Activated naive CD8-positive, alpha-beta T cell treated with anti-CD3 and anti-CD28 coated beads, Interleukin-2, amount 10 ng/mL, durations not matched to agents 7 days and 5 days (primary cell): ENCODE measurements around the gene PLCH1. TPM values are rescaled to one million over a fixed set of nuclear protein-coding genes. Genes with fewer than 3 reads are reported as not detected.

Experiments used
- ATAC-seq: fragments of 150-1000 bp; cut with Tn5 transposase; one replicate; pipeline ENCODE4 v1.10.0; 2021; ENCODE audit warnings: low read depth, moderate library complexity
- POLR2A ChIA-PET: fragments of 350-600 bp; sonication (Branson Sonifier 250); formaldehyde crosslinking; loops from one replicate; lab custom pipeline; 2021; ENCODE audit warnings: antibody characterized with exemption; lab: Charles Lee
- DNase-seq: peaks from one replicate; pipeline ENCODE4 v3.0.0; 2021
- H3K27ac Mint-ChIP-seq: one replicate; pipeline ENCODE4 v1.8.0; 2022; ENCODE audit warnings: mild to moderate bottlenecking, mixed read lengths
- H3K27me3 Mint-ChIP-seq: one replicate; pipeline ENCODE4 v1.8.0; 2022; ENCODE audit warnings: mild to moderate bottlenecking, moderate library complexity, mixed read lengths
- H3K36me3 Mint-ChIP-seq: one replicate; pipeline ENCODE4 v1.8.0; 2021; ENCODE audit warnings: mild to moderate bottlenecking, mixed read lengths
- H3K4me1 Mint-ChIP-seq: one replicate; pipeline ENCODE4 v1.8.0; 2021; ENCODE audit warnings: mixed read lengths
- H3K4me3 Mint-ChIP-seq: one replicate; pipeline ENCODE4 v1.8.0; 2022; ENCODE audit warnings: mild to moderate bottlenecking, moderate library complexity, mixed read lengths
- H3K9me3 Mint-ChIP-seq: one replicate; pipeline ENCODE4 v1.8.0; 2021; ENCODE audit warnings: mixed read lengths
- total RNA-seq, 2 experiments: library from RNA; stranded (reverse); gene quantifications; one replicate each; pipeline ENCODE4 v1.2.3, GENCODE V29; 2021

PLCH1 gene
- total RNA-seq, 2 experiments from 2014 or later = 3.8 to 5.1 TPM

- H3K27ac Mint-ChIP-seq = no peak overlapping the region
- peaks cover 28% of the 10 kb centered on the region for H3K4me1 Mint-ChIP-seq
- ATAC-seq (no peak), DNase-seq (no peak)
- H3K27me3 Mint-ChIP-seq = no peaks in the 10 kb centered on the region
- H3K4me3 Mint-ChIP-seq = no peak overlapping the region
- peaks cover 26% of the 10 kb centered on the region for H3K36me3 Mint-ChIP-seq
- POLR2A ChIA-PET = no interaction called here
- peaks cover 2% of the 10 kb centered on the region for H3K9me3 Mint-ChIP-seq
Measured at GRCh38 chr3:155548195-155548594, 196.7 kb downstream of the PLCH1 start.

GRCh38 chr3:155535098-155535497 lies 209.8 kb downstream of the PLCH1 start:
- peaks cover 5% of the 10 kb centered on the region for H3K4me1 Mint-ChIP-seq
- H3K27me3 Mint-ChIP-seq = no peaks in the 10 kb centered on the region
- no peak overlapping the region for H3K27ac Mint-ChIP-seq
- no peak for ATAC-seq
- H3K4me3 Mint-ChIP-seq = no peak overlapping the region
- POLR2A ChIA-PET = interaction anchor here (1.0 kb wide), 1 partner anchor 20 kb away, joined by 3 read pairs; no protein-coding TSS in a partner anchor
- no peak for DNase-seq
- H3K9me3 Mint-ChIP-seq = peaks cover 22% of the 10 kb centered on the region
- peaks cover 48% of the 10 kb centered on the region for H3K36me3 Mint-ChIP-seq

GRCh38 chr3:155528579-155528978 lies 216.3 kb downstream of the PLCH1 start:
- peaks cover 18% of the 10 kb centered on the region for H3K36me3 Mint-ChIP-seq
- H3K9me3 Mint-ChIP-seq = peaks cover 8% of the 10 kb centered on the region
- no peak overlapping the region for H3K4me3 Mint-ChIP-seq
- H3K27me3 Mint-ChIP-seq = no peaks in the 10 kb centered on the region
- no peaks in the 10 kb centered on the region for H3K4me1 Mint-ChIP-seq
- ATAC-seq = no peak
- no peak for DNase-seq
- H3K27ac Mint-ChIP-seq = no peak overlapping the region
- POLR2A ChIA-PET = no interaction called here

GRCh38 chr3:155525324-155525833 lies 219.5 kb downstream of the PLCH1 start:
- ATAC-seq (no peak), DNase-seq (no peak)
- Mint-ChIP-seq H3K9me3 (peaks cover 1% of the 10 kb centered on the region), H3K36me3 (peaks cover 12% of the 10 kb centered on the region), H3K4me1 (peaks cover 4% of the 10 kb centered on the region), H3K4me3 (no peak overlapping the region), H3K27ac (no peak overlapping the region), H3K27me3 (no peaks in the 10 kb centered on the region)
- POLR2A ChIA-PET = no interaction called here

DNA sequence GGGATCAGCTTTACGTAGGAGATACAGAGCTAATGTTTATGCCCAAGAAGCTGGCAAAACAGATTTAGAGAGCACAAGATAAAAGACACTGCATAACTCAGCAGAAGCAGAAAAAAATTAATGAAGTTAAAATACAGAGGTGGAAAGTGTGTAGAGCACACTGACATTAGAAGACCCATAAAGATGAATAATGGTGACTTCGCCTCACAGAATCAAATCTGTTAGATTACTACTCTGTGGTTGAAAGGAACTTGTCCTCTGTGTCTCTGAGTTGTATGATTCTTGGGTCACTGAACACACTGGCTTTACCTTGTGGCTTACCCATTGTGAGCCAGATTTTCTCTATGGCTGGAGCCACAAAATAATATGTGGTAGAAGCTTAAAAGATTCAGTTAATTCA lies 224.4 kb downstream of the PLCH1 start:
- H3K4me3 Mint-ChIP-seq = no peak overlapping the region
- H3K36me3 Mint-ChIP-seq = peaks cover 12% of the 10 kb centered on the region
- H3K27me3 Mint-ChIP-seq = no peaks in the 10 kb centered on the region
- POLR2A ChIA-PET = no interaction called here
- no peak overlapping the region for H3K27ac Mint-ChIP-seq
- peaks cover 4% of the 10 kb centered on the region for H3K4me1 Mint-ChIP-seq
- peaks cover 1% of the 10 kb centered on the region for H3K9me3 Mint-ChIP-seq
- DNase-seq (no peak), ATAC-seq (no peak)

- H3K9me3 Mint-ChIP-seq = peaks cover 1% of the 10 kb centered on the region
- H3K27ac Mint-ChIP-seq = no peak overlapping the region
- no peak overlapping the region for H3K4me3 Mint-ChIP-seq
- DNase-seq (no peak), ATAC-seq (no peak)
- peaks cover 14% of the 10 kb centered on the region for H3K36me3 Mint-ChIP-seq
- no peaks in the 10 kb centered on the region for H3K27me3 Mint-ChIP-seq
- peaks cover 4% of the 10 kb centered on the region for H3K4me1 Mint-ChIP-seq
- POLR2A ChIA-PET = interaction anchor here (0.7 kb wide), 1 partner anchor 375 kb away, joined by 5 read pairs; no protein-coding TSS in a partner anchor
Measured at GRCh38 chr3:155519078-155519477, 225.8 kb downstream of the PLCH1 start.

- Mint-ChIP-seq H3K27me3 (no peaks in the 10 kb centered on the region), H3K9me3 (no peaks in the 10 kb centered on the region), H3K36me3 (peaks cover 11% of the 10 kb centered on the region), H3K27ac (no peak overlapping the region), H3K4me1 (peaks cover 4% of the 10 kb centered on the region), H3K4me3 (no peak overlapping the region)
- no peak for DNase-seq
- ATAC-seq = no peak
- POLR2A ChIA-PET = no interaction called here
Measured at GRCh38 chr3:155517903-155518302, 227.0 kb downstream of the PLCH1 start.

- Mint-ChIP-seq H3K27ac (no peak overlapping the region), H3K36me3 (peaks cover 17% of the 10 kb centered on the region)
- POLR2A ChIA-PET = no interaction called here
Measured at GRCh38 chr3:155516439-155516838, 228.4 kb downstream of the PLCH1 start.

GRCh38 chr3:155512867-155513261 lies 232.0 kb downstream of the PLCH1 start:
- Mint-ChIP-seq H3K27ac (no peak overlapping the region), H3K9me3 (peaks cover 7% of the 10 kb centered on the region), H3K36me3 (peaks cover 15% of the 10 kb centered on the region), H3K4me1 (no peaks in the 10 kb centered on the region), H3K4me3 (no peak overlapping the region), H3K27me3 (no peaks in the 10 kb centered on the region)
- ATAC-seq (no peak), DNase-seq (no peak)
- POLR2A ChIA-PET = no interaction called here

More at GRCh38 chr3:155516439-155516838, 228.4 kb downstream of the PLCH1 start:
- Mint-ChIP-seq H3K27me3 (no peaks in the 10 kb centered on the region), H3K4me1 (peaks cover 4% of the 10 kb centered on the region), H3K4me3 (no peak overlapping the region), H3K9me3 (peaks cover 7% of the 10 kb centered on the region)
- DNase-seq (no peak), ATAC-seq (no peak)

GRCh38 chr3:155512175-155512866 lies 232.6 kb downstream of the PLCH1 start:
- POLR2A ChIA-PET = no interaction called here
- ATAC-seq (no peak), DNase-seq (no peak)
- H3K27me3 Mint-ChIP-seq = no peaks in the 10 kb centered on the region
- H3K4me1 Mint-ChIP-seq = no peaks in the 10 kb centered on the region
- no peak overlapping the region for H3K4me3 Mint-ChIP-seq
- peaks cover 15% of the 10 kb centered on the region for H3K36me3 Mint-ChIP-seq
- peaks cover 7% of the 10 kb centered on the region for H3K9me3 Mint-ChIP-seq
- H3K27ac Mint-ChIP-seq = no peak overlapping the region

- no peaks in the 10 kb centered on the region for H3K27me3 Mint-ChIP-seq
- DNase-seq (no peak), ATAC-seq (no peak)
- H3K4me3 Mint-ChIP-seq = no peak overlapping the region
- H3K27ac Mint-ChIP-seq = no peak overlapping the region
- POLR2A ChIA-PET = no interaction called here
- no peaks in the 10 kb centered on the region for H3K9me3 Mint-ChIP-seq
- H3K36me3 Mint-ChIP-seq = peaks cover 3% of the 10 kb centered on the region
- H3K4me1 Mint-ChIP-seq = no peaks in the 10 kb centered on the region
Measured at GRCh38 chr3:155504682-155505081, 240.2 kb downstream of the PLCH1 start.

- Mint-ChIP-seq H3K27ac (no peak overlapping the region), H3K9me3 (no peaks in the 10 kb centered on the region), H3K36me3 (peaks cover 3% of the 10 kb centered on the region), H3K4me3 (no peak overlapping the region), H3K27me3 (no peaks in the 10 kb centered on the region), H3K4me1 (no peaks in the 10 kb centered on the region)
- DNase-seq (no peak), ATAC-seq (no peak)
- POLR2A ChIA-PET = no interaction called here
Measured at GRCh38 chr3:155502630-155503029, 242.2 kb downstream of the PLCH1 start.

DNA sequence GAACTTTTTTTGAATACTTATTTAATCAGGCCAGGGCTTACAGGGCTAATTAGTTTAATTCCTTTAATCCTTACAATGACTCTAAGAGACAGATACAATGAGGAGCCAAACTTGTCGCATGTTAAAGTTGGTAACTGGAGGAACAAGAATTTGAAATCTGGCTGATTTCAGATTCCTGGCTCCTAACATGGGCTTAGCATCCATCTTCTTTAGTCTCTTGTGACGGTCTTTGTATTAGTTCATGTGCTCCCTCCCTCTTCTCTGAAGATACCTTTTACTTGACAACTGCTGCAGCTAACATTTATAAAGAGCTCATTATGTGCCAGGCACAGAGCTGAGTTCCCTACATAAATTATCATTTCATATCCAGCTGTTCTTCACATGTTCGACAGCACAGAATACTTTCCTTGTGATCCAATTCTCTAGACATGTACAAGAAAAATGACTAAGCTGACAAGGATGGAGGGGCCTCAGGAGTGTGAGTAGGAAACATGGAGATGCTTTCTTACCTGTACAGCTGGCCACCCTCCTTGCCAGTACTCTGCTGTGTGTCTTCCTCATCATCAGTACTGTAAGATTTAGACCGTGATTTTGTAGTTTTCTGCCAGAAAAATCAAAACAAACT lies 244.6 kb downstream of the PLCH1 start:
- no peaks in the 10 kb centered on the region for H3K27me3 Mint-ChIP-seq
- POLR2A ChIA-PET = no interaction called here
- no peak for ATAC-seq
- no peak for DNase-seq
- peaks cover 8% of the 10 kb centered on the region for H3K36me3 Mint-ChIP-seq
- H3K27ac Mint-ChIP-seq = no peak overlapping the region
- H3K4me1 Mint-ChIP-seq = peaks cover under 1% of the 10 kb centered on the region
- H3K4me3 Mint-ChIP-seq = no peak overlapping the region
- peaks cover under 1% of the 10 kb centered on the region for H3K9me3 Mint-ChIP-seq
